Astrocyte (in vitro differentiated cells and primary cell): ENCODE data around the gene BLOC1S4. TPM values are rescaled to one million over a fixed set of nuclear protein-coding genes. Genes with fewer than 3 reads are reported as not detected.
"Not testable (repeated sequence)": the region's sequence is repeated elsewhere in the genome, so short reads cannot be mapped to it uniquely, and the experiment has no call there.

Experiments used
- DNase-seq: peaks from one replicate; pipeline ENCODE4 v3.0.0-alpha.2; 2010; ENCODE audit warnings: low read depth
- FAIRE-seq: peaks from 2 replicates; lab custom pipeline; 2011; peaks lifted over from hg19 to GRCh38; lab: Jason Lieb, UNC
- H2AFZ ChIP-seq: 2 replicates; pipeline ENCODE4 v1.6.0; 2012; ENCODE audit warnings: low read depth, low read length, inconsistent platforms
- H3K27ac ChIP-seq: 2 replicates; pipeline ENCODE4 v1.5.1; 2011; ENCODE audit warnings: low read depth, low read length, inconsistent platforms
- H3K27me3 ChIP-seq: 2 replicates; pipeline ENCODE4 v1.6.0; 2011; ENCODE audit warnings: low read length, inconsistent platforms; ENCODE audit not compliant: insufficient read depth
- H3K36me3 ChIP-seq: 2 replicates; pipeline ENCODE4 v1.5.1; 2011; ENCODE audit warnings: low read length, inconsistent platforms; ENCODE audit not compliant: insufficient read depth
- H3K4me1 ChIP-seq: 2 replicates; pipeline ENCODE4 v1.5.1; 2011; ENCODE audit warnings: low read length, inconsistent platforms; ENCODE audit not compliant: insufficient read depth
- H3K4me2 ChIP-seq: 2 replicates; pipeline ENCODE4 v1.6.0; 2012; ENCODE audit warnings: low read length, inconsistent platforms
- H3K4me3 ChIP-seq: 2 replicates; pipeline ENCODE4 v1.5.1; 2011; ENCODE audit warnings: low read depth, mild to moderate bottlenecking, low read length, inconsistent platforms; ENCODE audit not compliant: insufficient read depth
- H3K79me2 ChIP-seq: 2 replicates; pipeline ENCODE4 v1.6.0; 2012; ENCODE audit warnings: mild to moderate bottlenecking, low read length, inconsistent platforms; ENCODE audit not compliant: insufficient read depth
- H3K9ac ChIP-seq: 2 replicates; pipeline ENCODE4 v1.6.0; 2012; ENCODE audit warnings: mild to moderate bottlenecking, low read length, inconsistent platforms
- H3K9me3 ChIP-seq: 2 replicates; pipeline ENCODE4 v1.5.1; 2012; ENCODE audit warnings: low read depth, mild to moderate bottlenecking, low read length, inconsistent platforms; ENCODE audit not compliant: insufficient read depth
- H4K20me1 ChIP-seq: 2 replicates; pipeline ENCODE4 v1.6.0; 2012; ENCODE audit warnings: low read length, inconsistent platforms; ENCODE audit not compliant: insufficient read depth
- H3K27ac Mint-ChIP-seq: one replicate; pipeline ENCODE4 v1.8.0; 2021; ENCODE audit warnings: mild to moderate bottlenecking, mixed read lengths; ENCODE audit not compliant: unreplicated experiment
- H3K27me3 Mint-ChIP-seq: one replicate; pipeline ENCODE4 v1.8.0; 2021; ENCODE audit warnings: low read depth, mixed read lengths; ENCODE audit not compliant: unreplicated experiment
- H3K36me3 Mint-ChIP-seq: one replicate; pipeline ENCODE4 v1.8.0; 2021; ENCODE audit warnings: low read depth, mixed read lengths; ENCODE audit not compliant: unreplicated experiment
- H3K4me1 Mint-ChIP-seq: one replicate; pipeline ENCODE4 v1.8.0; 2021; ENCODE audit warnings: low read depth, mixed read lengths; ENCODE audit not compliant: unreplicated experiment
- H3K4me3 Mint-ChIP-seq: one replicate; pipeline ENCODE4 v1.8.0; 2021; ENCODE audit warnings: mild to moderate bottlenecking, moderate library complexity, mixed read lengths; ENCODE audit not compliant: unreplicated experiment
- H3K9me3 Mint-ChIP-seq: one replicate; pipeline ENCODE4 v1.8.0; 2021; ENCODE audit warnings: mild to moderate bottlenecking, mixed read lengths; ENCODE audit not compliant: unreplicated experiment
- CTCF ChIP-seq: IDR thresholded peaks from 2 replicates; pipeline ENCODE4 v1.5.1; 2011; ENCODE audit warnings: low read depth, mild to moderate bottlenecking, inconsistent platforms, low read length, moderate library complexity; ENCODE audit not compliant: insufficient read depth
- EZH2 ChIP-seq: IDR thresholded peaks from 2 replicates; pipeline ENCODE4 v1.6.1; 2012; ENCODE audit warnings: mild to moderate bottlenecking, low read length, inconsistent platforms; ENCODE audit not compliant: insufficient read depth
- total RNA-seq: library from RNA; stranded (reverse); gene quantifications from 2 replicates; pipeline ENCODE4 v1.2.1, GENCODE V29; 2021

Gene BLOC1S4
- total RNA-seq, 1 donor from 2014 or later, result 20.9 TPM

- H3K9me3 ChIP-seq, result no peaks in the 10 kb centered on the region
- no peak overlapping the region for H2AFZ ChIP-seq
- no peak overlapping the region for H3K4me3 Mint-ChIP-seq
- peaks cover 2% of the 10 kb centered on the region for H3K9me3 Mint-ChIP-seq
- no peaks in the 10 kb centered on the region for H3K27me3 Mint-ChIP-seq
- H3K36me3 Mint-ChIP-seq, result peaks cover 9% of the 10 kb centered on the region
- DNase-seq (no peak), FAIRE-seq (no peak)
- H3K9ac ChIP-seq, result no peak overlapping the region
- TF ChIP-seq EZH2 (no peak), CTCF (no peak)
- peaks cover 22% of the 10 kb centered on the region for H4K20me1 ChIP-seq
- peaks cover 17% of the 10 kb centered on the region for H3K4me1 Mint-ChIP-seq
- no peaks in the 10 kb centered on the region for H3K27me3 ChIP-seq
- H3K4me3 ChIP-seq, result no peak overlapping the region
- H3K36me3 ChIP-seq, result no peaks in the 10 kb centered on the region
- no peak overlapping the region for H3K27ac ChIP-seq
- no peak overlapping the region for H3K27ac Mint-ChIP-seq
- H3K4me1 ChIP-seq, result peaks cover 31% of the 10 kb centered on the region
- H3K4me2 ChIP-seq, result no peak overlapping the region
- peaks cover 23% of the 10 kb centered on the region for H3K79me2 ChIP-seq
Observed at GRCh38 chr4:6671648-6672047, 44.3 kb upstream of the BLOC1S4 start.

- no peak overlapping the region for H2AFZ ChIP-seq
- TF ChIP-seq EZH2, result no peak
- TF ChIP-seq CTCF, result no peak
- peaks cover 27% of the 10 kb centered on the region for H4K20me1 ChIP-seq
- peaks cover 2% of the 10 kb centered on the region for H3K9me3 Mint-ChIP-seq
- no peak overlapping the region for H3K9ac ChIP-seq
- H3K27ac Mint-ChIP-seq, result no peak overlapping the region
- H3K27me3 Mint-ChIP-seq, result no peaks in the 10 kb centered on the region
- no peak for FAIRE-seq
- no peak overlapping the region for H3K4me3 ChIP-seq
- peaks cover 9% of the 10 kb centered on the region for H3K36me3 Mint-ChIP-seq
- H3K27me3 ChIP-seq, result no peaks in the 10 kb centered on the region
- H3K4me2 ChIP-seq, result no peak overlapping the region
- H3K4me1 ChIP-seq, result peaks cover 31% of the 10 kb centered on the region
- no peaks in the 10 kb centered on the region for H3K9me3 ChIP-seq
- peaks cover 28% of the 10 kb centered on the region for H3K79me2 ChIP-seq
- DNase-seq, result no peak
- H3K36me3 ChIP-seq, result no peaks in the 10 kb centered on the region
- H3K4me3 Mint-ChIP-seq, result no peak overlapping the region
- H3K27ac ChIP-seq, result no peak overlapping the region
- peaks cover 19% of the 10 kb centered on the region for H3K4me1 Mint-ChIP-seq
Observed at GRCh38 chr4:6672131-6672530, 43.8 kb upstream of the BLOC1S4 start.

GRCh38 chr4:6672541-6673190 lies 43.3 kb upstream of the BLOC1S4 start:
- H3K9me3 Mint-ChIP-seq, H3K9ac ChIP-seq, H3K9me3 ChIP-seq, H3K27me3 ChIP-seq, DNase-seq, H3K36me3 ChIP-seq, H3K4me3 ChIP-seq, FAIRE-seq, H3K27ac Mint-ChIP-seq, H3K27me3 Mint-ChIP-seq, H3K27ac ChIP-seq, H2AFZ ChIP-seq, H3K4me3 Mint-ChIP-seq, H3K4me2 ChIP-seq: not testable (repeated sequence)
- Histone ChIP-seq H3K79me2 (peaks cover 31% of the 10 kb centered on the region), H3K4me1 (peaks cover 31% of the 10 kb centered on the region), H4K20me1 (peaks cover 30% of the 10 kb centered on the region)
- H3K36me3 Mint-ChIP-seq, result peaks cover 12% of the 10 kb centered on the region
- peaks cover 21% of the 10 kb centered on the region for H3K4me1 Mint-ChIP-seq

- H3K4me3 Mint-ChIP-seq, result peak overlapping the region; percentile 91
- H3K9ac ChIP-seq, result peak overlapping the region; percentile 75
- H3K79me2 ChIP-seq, result peaks cover 31% of the 10 kb centered on the region
- peaks cover 22% of the 10 kb centered on the region for H3K4me1 Mint-ChIP-seq
- DNase-seq, FAIRE-seq, H3K36me3 ChIP-seq, H3K27me3 ChIP-seq, H3K27me3 Mint-ChIP-seq, H3K9me3 Mint-ChIP-seq, H3K9me3 ChIP-seq, H3K27ac ChIP-seq: not testable (repeated sequence)
- peak overlapping the region; percentile 78 for H3K4me3 ChIP-seq
- peak overlapping the region; percentile 97 for H3K4me2 ChIP-seq
- H2AFZ ChIP-seq, result peak overlapping the region; percentile 96
- H3K27ac Mint-ChIP-seq, result peak overlapping the region; percentile 81
- H3K36me3 Mint-ChIP-seq, result peaks cover 15% of the 10 kb centered on the region
- peaks cover 31% of the 10 kb centered on the region for H3K4me1 ChIP-seq
- peaks cover 31% of the 10 kb centered on the region for H4K20me1 ChIP-seq
Observed at GRCh38 chr4:6673191-6673659, 42.7 kb upstream of the BLOC1S4 start.
